GM21423 (cell line): ENCODE measurements around the gene PUS10.
A peak's percentile ranks its signal among the peaks of the same experiment; 100 is the strongest.
"Not testable (repeated sequence)": the region's sequence is repeated elsewhere in the genome, so short reads cannot be mapped to it uniquely, and the experiment has no call there.

ENCODE experiments used
- ATAC-seq: cut with Tn5 transposase; IDR thresholded peaks from one replicate; pipeline ENCODE4 v1.9.1; 2021; ENCODE audit warnings: mild to moderate bottlenecking, moderate library complexity; ENCODE audit not compliant: unreplicated experiment

PUS10 gene

GRCh38 chr2:61013382-61013781 is 4.7 kb downstream of the PUS10 start:
- no peak for ATAC-seq

- not testable (repeated sequence) for ATAC-seq
These were observed 5.8 kb downstream of the PUS10 start for GRCh38 chr2:61012303-61012702.

- no peak for ATAC-seq
These were observed 6.4 kb downstream of the PUS10 start for GRCh38 chr2:61011678-61012077.

- no peak for ATAC-seq
These were observed 8.7 kb downstream of the PUS10 start for GRCh38 chr2:61009355-61009754.

- no peak for ATAC-seq
These were observed 11.5 kb downstream of the PUS10 start for GRCh38 chr2:61006486-61007105.

- no peak for ATAC-seq
These were observed 12.3 kb downstream of the PUS10 start for GRCh38 chr2:61005736-61006135.

- ATAC-seq = no peak
These were observed 19.2 kb downstream of the PUS10 start for GRCh38 chr2:60998628-60999545.

- no peak for ATAC-seq
These were observed 23.9 kb downstream of the PUS10 start for GRCh38 chr2:60994131-60994530.

GRCh38 chr2:60992985-60993392 is 25.1 kb downstream of the PUS10 start:
- peak; percentile 98 for ATAC-seq

GRCh38 chr2:60991644-60992043 is 26.4 kb downstream of the PUS10 start:
- no peak for ATAC-seq

- ATAC-seq = no peak
These were observed 28.8 kb downstream of the PUS10 start for GRCh38 chr2:60989259-60989658.

GRCh38 chr2:60987656-60988055 is 30.4 kb downstream of the PUS10 start:
- not testable (repeated sequence) for ATAC-seq

- no peak for ATAC-seq
These were observed 31.0 kb downstream of the PUS10 start for GRCh38 chr2:60987041-60987440.

GRCh38 chr2:60984720-60985119 is 33.3 kb downstream of the PUS10 start:
- ATAC-seq = peak; percentile 59

GRCh38 chr2:60982066-60982465 is 36.0 kb downstream of the PUS10 start:
- not testable (repeated sequence) for ATAC-seq

- ATAC-seq = no peak
These were observed 37.8 kb downstream of the PUS10 start for GRCh38 chr2:60980071-60980815.

- ATAC-seq = no peak
These were observed 38.8 kb downstream of the PUS10 start for GRCh38 chr2:60979231-60979630.

GRCh38 chr2:60977562-60977895 is 40.5 kb downstream of the PUS10 start:
- ATAC-seq = no peak

GRCh38 chr2:60976875-60977561 is 41.0 kb downstream of the PUS10 start:
- ATAC-seq = no peak

GRCh38 chr2:60976256-60976850 is 41.7 kb downstream of the PUS10 start:
- ATAC-seq = no peak

- no peak for ATAC-seq
These were observed 43.4 kb downstream of the PUS10 start for GRCh38 chr2:60974652-60975051.
